HUDEP-2 (cell line): ENCODE data around the gene TXNRD2.

Source experiments
- DNase-seq, 76 experiments: peaks; one replicate each; lab custom pipeline; 2025; ENCODE audit not compliant: unreplicated experiment in 76 of 76; lab: John Stamatoyannopoulos, UW

The TXNRD2 gene

DNA sequence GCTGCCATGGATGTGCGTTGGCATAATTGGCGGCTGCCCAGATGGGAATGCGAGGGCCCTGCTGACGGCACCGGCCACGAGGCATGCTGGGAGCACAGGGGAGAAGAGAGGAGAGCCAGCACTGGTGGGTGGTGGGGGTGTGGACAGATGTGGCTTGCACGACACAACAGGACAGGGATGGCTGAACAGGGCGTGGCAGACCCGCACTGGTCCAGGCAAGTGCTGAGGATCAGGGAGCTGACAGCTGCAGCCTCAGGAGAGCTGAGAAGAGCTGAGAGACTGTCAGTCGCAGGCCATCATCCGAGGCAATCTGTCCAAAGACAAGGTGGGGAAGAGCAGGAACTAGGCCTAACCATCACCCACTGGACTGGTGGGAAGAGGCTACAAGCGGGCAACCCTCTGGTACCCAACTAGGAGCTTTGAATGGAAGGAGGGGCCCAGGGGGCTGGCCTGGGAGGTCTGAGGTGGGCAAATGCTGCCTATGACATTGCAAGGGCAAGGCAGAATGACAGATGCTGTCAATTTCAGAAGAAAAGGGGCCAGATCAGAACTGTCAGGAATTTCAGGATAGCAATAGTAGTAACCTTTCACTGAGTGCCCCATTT lies 89.3 kb downstream of the TXNRD2 start:
- DNase-seq, result no peak

DNA sequence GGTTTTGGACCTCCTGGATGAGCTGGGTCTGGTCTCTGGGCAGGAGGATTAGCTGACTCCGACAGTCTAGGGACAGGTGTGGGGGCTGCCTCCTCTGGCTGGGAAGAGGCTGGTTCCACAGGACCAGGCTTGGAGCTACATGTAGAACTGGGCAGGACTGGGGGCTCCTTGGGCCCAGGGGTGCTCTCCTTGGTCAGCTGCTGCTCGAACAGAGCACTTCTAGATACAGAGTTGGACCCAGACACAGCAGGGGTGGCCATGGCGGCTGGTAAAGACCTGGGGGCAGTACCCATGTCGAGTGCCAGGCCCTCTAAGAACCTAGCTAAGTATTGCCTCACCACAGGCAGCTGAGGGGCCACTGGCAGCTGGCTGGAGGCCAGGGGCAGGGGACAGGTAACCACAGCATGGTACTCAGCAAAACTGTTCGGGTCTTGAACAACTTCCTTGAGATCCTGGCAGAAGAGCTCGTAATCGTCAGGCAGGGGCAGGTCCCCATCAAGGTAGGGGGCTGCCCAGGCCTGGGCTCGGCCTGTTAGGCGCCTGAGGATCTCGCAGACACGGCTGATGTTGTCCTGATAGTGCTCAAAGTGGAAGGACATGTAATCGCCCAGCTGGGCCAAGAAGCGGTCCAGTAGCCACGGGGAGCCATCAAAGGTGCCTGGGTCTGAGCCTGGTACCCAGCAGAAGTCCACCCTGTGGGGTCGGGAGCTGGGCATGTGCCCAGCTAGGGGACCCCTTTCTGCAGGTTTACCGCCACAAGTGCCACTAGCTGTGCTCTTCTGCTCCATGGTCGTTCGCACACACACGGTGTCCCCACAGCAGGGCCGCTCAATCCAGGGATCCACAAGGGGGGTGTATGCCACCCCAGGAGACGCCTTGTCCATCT lies 90.1 kb downstream of the TXNRD2 start:
- no peak for DNase-seq

DNA sequence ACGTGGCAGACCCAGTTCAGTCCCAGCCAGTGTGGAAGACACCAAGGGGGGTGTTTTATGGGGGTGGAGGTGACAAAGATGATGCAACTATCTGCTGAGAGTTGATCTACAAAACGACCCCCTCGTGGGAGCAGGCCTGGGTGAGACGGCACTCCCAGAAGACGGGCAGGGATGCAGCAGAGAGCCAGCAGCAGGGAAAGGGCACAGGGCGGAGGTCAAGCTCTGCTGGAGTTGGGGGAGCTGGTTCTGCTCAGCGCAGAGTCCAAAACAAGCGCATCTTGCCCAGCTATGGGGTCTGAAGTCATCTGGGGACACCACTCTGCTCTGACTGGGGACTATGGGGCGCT lies 90.9 kb downstream of the TXNRD2 start:
- no peak for DNase-seq

GRCh38 chr22:19849835-19850762 lies 91.5 kb downstream of the TXNRD2 start:
- DNase-seq, result no peak

DNA sequence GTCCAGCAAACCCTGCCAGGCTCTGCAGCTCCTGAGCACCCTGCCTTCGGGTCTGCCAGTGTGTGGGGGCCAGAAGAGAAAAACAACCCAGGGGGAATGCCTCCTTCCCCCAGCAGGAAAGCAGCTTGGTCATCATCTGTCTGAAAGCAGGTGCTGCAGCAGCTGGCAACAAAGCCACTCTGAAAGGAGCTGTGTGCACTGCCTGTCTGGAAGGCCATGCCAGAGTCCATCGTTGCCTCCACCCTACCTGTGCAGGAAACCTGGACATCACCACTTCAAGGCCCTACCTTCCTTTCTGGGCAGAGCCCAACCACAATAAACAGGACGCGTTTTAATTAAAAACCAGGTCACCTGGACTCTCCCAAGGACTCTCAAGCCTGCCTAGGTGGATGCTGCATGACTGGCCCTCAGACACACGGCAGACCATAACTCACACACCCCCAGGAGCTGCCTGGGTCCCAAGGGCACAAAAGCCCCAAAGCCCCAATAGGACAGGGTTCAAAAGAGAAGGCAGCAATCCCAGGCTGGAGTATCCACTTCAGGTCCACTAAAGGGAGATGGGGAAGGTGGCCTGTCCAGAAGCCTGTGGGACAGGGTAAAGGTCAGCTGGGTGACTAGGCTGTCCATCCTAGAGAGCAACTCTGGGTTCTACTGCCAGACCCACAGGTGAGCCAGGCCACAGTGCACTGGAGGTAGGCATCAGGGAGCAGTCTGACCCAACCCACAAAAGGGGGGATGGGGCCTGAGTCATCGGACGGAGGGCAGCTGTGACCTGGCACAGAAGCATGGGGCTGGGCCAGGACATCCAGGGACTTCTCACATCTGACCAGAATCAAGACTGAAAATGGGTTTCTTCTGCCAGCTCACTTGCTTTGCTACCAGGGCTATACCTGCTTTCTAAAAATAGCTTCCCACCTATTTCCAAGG lies 93.1 kb downstream of the TXNRD2 start:
- DNase-seq, result peak in 4 of 76 experiments; percentile 8 to 22 (median 13)

DNA sequence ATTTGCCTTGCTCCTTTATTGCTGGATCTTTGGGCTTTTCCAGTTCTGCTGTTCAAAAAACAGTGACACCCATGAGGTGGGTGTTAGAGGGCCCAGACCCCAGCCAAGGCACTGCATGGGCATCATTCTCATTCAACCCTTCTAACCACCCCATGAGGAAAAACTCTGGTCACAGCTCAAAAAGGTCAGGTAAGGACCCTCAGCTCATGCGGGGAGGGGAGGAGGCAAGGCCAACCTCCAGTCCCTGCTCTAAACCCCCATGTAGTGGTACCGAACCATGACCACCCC lies 94.3 kb downstream of the TXNRD2 start:
- DNase-seq, result no peak

DNA sequence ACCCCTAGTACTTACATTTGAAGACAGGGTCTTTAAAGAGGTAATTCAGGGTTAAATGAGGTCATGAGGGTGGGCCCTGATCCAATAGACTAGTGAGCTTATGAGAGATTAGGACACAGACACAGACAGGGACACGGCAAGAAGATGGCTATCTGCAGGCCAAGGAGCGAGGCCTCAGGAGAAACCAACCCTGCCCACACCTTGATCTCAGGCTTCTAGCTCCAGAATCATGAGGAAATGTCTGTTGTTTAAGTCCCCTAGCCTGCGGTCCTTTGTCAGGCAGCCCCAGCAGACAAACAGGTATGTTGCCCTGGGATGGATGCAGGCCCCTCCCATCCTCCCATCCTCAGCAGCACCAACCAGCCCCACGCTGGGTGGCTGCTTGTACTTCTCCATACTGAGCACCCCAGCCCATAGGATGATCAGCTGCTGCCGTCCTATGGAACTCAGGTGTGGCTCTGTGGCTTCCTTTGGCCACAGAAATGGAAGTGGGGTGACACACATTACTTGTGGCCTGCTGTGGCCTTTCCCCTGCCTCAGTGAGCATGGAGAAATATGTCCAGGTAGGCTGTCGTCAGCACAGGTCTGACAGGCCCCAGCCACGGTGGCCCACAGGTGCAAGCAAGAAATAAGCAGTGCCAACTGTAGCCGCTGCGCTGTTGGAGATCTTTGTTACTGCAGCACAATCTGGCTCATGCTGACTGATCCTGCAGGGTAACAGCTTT lies 94.8 kb downstream of the TXNRD2 start:
- DNase-seq, result no peak

DNA sequence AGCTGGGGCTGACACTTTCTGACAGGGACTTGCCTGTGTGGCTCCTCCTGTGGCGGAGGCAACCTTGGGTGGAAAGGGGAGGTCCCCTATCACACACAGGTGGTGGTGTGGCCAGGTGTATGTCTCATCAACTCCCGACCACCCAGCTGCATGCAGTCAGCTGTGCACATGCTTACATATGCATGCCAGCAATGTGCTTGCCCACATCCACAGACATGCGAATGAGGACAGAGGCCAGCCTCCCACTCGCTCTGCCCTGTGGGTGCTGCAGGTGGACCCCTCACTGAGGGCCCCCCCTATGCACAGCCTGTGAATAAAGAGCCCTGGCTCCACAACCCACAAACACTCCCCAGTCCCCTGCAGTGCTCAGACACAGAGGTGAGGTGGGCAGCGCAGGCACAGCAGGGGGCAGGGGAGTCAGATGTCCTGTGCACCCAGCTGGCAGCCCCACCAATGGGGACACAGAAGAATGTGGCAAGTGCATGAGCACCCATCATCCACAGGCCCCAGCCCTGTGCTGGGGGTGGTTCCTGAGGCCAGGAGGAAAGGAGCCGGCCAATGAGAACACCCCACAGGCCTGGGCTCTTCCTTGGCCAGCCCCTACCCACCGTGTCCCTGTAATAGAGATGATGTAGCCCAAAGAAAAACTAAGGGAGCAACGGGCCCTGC lies 96.4 kb downstream of the TXNRD2 start:
- no peak for DNase-seq

GRCh38 chr22:19844377-19845053 lies 97.1 kb downstream of the TXNRD2 start:
- DNase-seq, result no peak

GRCh38 chr22:19843857-19844376 lies 97.7 kb downstream of the TXNRD2 start:
- DNase-seq, result no peak

- DNase-seq, result peak in 3 of 76 experiments; percentile 3 to 17 (median 14)
These were observed 98.3 kb downstream of the TXNRD2 start for GRCh38 chr22:19843107-19843856.

- DNase-seq, result no peak
These were observed 99.1 kb downstream of the TXNRD2 start for GRCh38 chr22:19842393-19843106.

DNA sequence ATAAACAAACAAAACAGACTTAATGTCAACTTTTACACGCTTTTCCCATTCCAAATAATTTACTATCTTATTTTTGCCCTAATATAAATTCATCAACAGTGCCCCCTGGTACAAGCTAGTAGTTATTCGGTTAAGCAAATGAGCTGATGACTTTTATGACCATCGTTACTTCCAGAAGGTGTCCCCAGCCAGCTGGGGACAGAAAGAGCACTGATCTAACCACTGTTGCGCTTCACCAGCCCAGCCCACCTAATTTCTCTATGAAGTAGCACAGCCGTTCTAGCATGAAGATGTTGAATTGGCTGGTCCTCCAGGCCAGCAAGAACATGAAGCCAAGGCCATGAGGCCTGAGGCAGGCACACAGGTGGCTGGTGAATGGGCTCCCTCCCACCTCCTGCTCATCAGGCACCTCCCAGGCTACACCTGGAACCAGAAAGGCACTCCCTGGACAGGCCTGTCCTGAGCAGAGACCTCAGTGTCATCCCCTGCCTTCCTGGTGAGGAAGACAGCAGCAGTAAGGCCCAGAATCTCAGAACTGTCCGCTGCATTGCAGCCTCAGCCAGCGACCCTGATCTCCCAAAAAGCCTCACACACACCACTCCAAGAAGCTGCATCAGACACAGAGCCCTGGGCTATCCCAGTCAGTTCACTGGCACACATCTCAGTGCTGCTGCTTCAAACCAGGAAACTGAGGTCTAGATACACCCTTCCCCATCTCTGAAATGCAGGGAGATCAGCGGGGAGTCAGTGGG lies 99.8 kb downstream of the TXNRD2 start:
- no peak for DNase-seq

DNA sequence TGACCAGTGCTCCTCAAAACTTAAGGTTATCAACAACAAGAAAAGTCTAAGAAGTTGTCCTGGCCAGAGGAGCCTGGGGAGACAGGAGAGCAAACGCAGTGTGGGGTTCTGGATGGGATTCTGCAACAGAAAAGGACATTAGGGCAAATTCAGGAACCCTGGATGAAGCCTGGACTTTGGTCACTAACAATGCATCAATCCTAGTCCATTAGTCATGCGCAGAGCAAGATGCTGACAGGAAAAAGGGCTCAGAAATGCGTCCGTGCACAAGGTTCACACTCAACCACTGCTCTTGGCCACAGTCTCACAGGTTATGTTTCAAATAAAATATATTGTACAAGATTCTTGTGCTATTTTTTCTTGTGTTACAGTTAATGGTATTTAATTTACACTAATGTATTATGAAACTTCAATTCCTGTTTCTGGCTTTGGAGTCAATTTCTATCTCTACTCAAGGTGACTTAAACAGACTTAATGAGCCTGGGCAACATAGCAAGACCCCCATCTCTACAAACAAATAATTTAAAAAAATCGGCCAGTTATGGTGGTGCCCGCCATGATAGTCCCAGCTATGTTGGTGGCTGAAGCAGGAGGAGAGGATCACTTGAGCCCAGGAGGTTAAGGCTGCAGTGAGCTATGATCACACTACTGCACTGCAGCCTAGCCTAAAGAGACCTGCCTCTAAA lies 100.5 kb downstream of the TXNRD2 start:
- no peak for DNase-seq

- DNase-seq, result no peak
These were observed 101.6 kb downstream of the TXNRD2 start for GRCh38 chr22:19840059-19840458.

DNA sequence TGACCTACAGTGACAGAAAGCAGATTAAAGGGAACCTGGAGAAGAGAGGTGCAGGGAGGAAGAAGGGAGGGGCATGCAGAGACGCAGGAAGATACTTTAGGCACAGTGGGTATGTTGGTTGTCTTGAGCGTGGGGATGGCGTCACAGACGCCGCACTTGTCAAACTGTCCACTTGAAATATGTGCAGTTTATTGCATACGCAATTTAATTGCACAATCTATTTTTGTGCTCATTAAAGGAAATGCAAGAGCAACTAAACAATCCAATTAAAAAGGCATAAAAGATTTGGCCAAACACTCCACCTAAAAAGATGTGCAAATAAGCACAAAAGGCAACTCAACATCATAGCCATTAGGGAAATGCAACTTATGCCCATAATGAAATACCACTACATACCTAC lies 103.7 kb downstream of the TXNRD2 start:
- DNase-seq, result no peak
